ENCODE measurements around the gene NARS2.

DNA sequence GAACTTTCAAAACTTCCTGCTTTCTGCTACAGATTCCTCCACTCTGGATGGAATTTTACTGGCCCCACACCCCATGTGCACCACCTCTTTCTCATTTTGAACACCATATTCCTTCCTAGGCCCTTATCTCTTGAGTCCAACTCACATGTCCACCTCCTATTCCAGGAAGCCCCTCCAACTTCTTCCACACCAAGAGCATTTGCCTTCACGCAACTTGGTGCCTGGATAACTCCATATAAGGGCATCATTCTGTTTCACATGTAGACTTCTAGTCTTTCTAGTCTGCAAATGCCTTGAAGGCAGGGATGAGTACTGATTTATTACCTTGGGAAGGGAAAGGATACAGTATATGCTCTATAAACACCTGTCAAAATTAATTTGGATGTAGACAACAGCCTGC is 174.5 kb downstream of the NARS2 start:
- TF ChIP-seq, protein P1, sequence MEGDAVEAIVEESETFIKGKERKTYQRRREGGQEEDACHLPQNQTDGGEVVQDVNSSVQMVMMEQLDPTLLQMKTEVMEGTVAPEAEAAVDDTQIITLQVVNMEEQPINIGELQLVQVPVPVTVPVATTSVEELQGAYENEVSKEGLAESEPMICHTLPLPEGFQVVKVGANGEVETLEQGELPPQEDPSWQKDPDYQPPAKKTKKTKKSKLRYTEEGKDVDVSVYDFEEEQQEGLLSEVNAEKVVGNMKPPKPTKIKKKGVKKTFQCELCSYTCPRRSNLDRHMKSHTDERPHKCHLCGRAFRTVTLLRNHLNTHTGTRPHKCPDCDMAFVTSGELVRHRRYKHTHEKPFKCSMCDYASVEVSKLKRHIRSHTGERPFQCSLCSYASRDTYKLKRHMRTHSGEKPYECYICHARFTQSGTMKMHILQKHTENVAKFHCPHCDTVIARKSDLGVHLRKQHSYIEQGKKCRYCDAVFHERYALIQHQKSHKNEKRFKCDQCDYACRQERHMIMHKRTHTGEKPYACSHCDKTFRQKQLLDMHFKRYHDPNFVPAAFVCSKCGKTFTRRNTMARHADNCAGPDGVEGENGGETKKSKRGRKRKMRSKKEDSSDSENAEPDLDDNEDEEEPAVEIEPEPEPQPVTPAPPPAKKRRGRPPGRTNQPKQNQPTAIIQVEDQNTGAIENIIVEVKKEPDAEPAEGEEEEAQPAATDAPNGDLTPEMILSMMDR (conservative IDR thresholded peaks at IDR 0.05), result no peak
- TF ChIP-seq ZFX (IDR thresholded peaks at IDR 0.05), result no peak

Data from C4-2B (cell line).